ENCODE data around the gene BSG. TPM values are rescaled to one million over a fixed set of nuclear protein-coding genes. Genes with fewer than 3 reads are reported as not detected.

The BSG gene
- total RNA-seq, 1 experiment from 2014 or later = 758 TPM

- Mint-ChIP-seq H3K27ac (no peak overlapping the region), H3K4me1 (peaks cover 4% of the 10 kb centered on the region; the same call in 1 of the 2 replicates), H3K9me3 (no peaks in the 10 kb centered on the region), H3K4me3 (no peak overlapping the region), H3K36me3 (0 out of 2 replicates have a peak, but pooled peaks cover 2% of the 10 kb centered on the region), H3K27me3 (ENCODE audit: low read depth) (peaks cover 17% of the 10 kb centered on the region)
- DNase-seq (ENCODE audit: low spot score) = no peak
- ChIA-PET CTCF (interaction anchor here (0.6 to 5.3 kb wide), 7 partner anchors 10 to 156 kb away, joined by 3 to 32 read pairs (median 4); no protein-coding TSS in a partner anchor), POLR2A (interaction anchor here (0.7 kb wide), 1 partner anchor 29 kb away, joined by 9 read pairs; no protein-coding TSS in a partner anchor)
- no peak for ATAC-seq
- TF ChIP-seq, protein P1, sequence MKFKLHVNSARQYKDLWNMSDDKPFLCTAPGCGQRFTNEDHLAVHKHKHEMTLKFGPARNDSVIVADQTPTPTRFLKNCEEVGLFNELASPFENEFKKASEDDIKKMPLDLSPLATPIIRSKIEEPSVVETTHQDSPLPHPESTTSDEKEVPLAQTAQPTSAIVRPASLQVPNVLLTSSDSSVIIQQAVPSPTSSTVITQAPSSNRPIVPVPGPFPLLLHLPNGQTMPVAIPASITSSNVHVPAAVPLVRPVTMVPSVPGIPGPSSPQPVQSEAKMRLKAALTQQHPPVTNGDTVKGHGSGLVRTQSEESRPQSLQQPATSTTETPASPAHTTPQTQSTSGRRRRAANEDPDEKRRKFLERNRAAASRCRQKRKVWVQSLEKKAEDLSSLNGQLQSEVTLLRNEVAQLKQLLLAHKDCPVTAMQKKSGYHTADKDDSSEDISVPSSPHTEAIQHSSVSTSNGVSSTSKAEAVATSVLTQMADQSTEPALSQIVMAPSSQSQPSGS (CRISPR knock-in tag; IDR thresholded peaks at IDR 0.05; ENCODE audit: borderline replicate concordance, low read depth) = no peak
- no peak for TF ChIP-seq ELF4 (CRISPR knock-in tag; IDR thresholded peaks at IDR 0.05; ENCODE audit: low read depth)
- no peak for TF ChIP-seq ZNF423 (CRISPR knock-in tag; IDR thresholded peaks at IDR 0.05)
- TF ChIP-seq TEAD4 (CRISPR knock-in tag; IDR thresholded peaks at IDR 0.05) = no peak
- TF ChIP-seq ATF1 (CRISPR knock-in tag; IDR thresholded peaks at IDR 0.05) = no peak
Measured at GRCh38 chr19:585551-586110, 13.2 kb downstream of the BSG start.

GRCh38 chr19:588093-588740, 15.8 kb downstream of the BSG start:
- peak; percentile 60 for ATAC-seq
- peaks cover 4% of the 10 kb centered on the region; the same call in 1 of the 2 replicates for H3K4me1 Mint-ChIP-seq
- peak overlapping the region; percentile 16; the same call in 1 of the 2 replicates for H3K4me3 Mint-ChIP-seq
- peak; percentile 90 for DNase-seq (ENCODE audit: low spot score)
- no peak overlapping the region for H3K27ac Mint-ChIP-seq
- POLR2A ChIA-PET = no interaction called here
- no peaks in the 10 kb centered on the region for H3K36me3 Mint-ChIP-seq
- H3K27me3 Mint-ChIP-seq (ENCODE audit: low read depth) = peaks cover 36% of the 10 kb centered on the region
- CTCF ChIA-PET = interaction anchor here (0.9 to 1.5 kb wide), 5 partner anchors 12 to 82 kb away, joined by 3 to 5 read pairs (median 3); no protein-coding TSS in a partner anchor
- no peaks in the 10 kb centered on the region for H3K9me3 Mint-ChIP-seq
- no peak for TF ChIP-seq NFATC4 (CRISPR knock-in tag; IDR thresholded peaks at IDR 0.05)
- no peak for TF ChIP-seq ZNF263 (CRISPR knock-in tag; IDR thresholded peaks at IDR 0.05; ENCODE audit: low read depth)
- no peak for TF ChIP-seq SMAD4 (CRISPR knock-in tag; IDR thresholded peaks at IDR 0.05)
- TF ChIP-seq, protein P2, sequence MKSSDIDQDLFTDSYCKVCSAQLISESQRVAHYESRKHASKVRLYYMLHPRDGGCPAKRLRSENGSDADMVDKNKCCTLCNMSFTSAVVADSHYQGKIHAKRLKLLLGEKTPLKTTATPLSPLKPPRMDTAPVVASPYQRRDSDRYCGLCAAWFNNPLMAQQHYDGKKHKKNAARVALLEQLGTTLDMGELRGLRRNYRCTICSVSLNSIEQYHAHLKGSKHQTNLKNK (CRISPR knock-in tag; IDR thresholded peaks at IDR 0.05) = no peak
- TF ChIP-seq OVOL2 (CRISPR knock-in tag; IDR thresholded peaks at IDR 0.05; ENCODE audit: borderline replicate concordance) = no peak
- TF ChIP-seq, protein P3, sequence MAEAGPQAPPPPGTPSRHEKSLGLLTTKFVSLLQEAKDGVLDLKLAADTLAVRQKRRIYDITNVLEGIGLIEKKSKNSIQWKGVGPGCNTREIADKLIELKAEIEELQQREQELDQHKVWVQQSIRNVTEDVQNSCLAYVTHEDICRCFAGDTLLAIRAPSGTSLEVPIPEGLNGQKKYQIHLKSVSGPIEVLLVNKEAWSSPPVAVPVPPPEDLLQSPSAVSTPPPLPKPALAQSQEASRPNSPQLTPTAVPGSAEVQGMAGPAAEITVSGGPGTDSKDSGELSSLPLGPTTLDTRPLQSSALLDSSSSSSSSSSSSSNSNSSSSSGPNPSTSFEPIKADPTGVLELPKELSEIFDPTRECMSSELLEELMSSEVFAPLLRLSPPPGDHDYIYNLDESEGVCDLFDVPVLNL (CRISPR knock-in tag; IDR thresholded peaks at IDR 0.05; ENCODE audit: borderline replicate concordance, low read depth) = no peak
- no peak for TF ChIP-seq ZNF416 (CRISPR knock-in tag; IDR thresholded peaks at IDR 0.05)
- no peak for TF ChIP-seq AFF4 (CRISPR knock-in tag; IDR thresholded peaks at IDR 0.05; ENCODE audit: borderline replicate concordance)
- TF ChIP-seq ATF3 (CRISPR knock-in tag; conservative IDR thresholded peaks at IDR 0.05) = no peak
- TF ChIP-seq FOXP4 (CRISPR knock-in tag; IDR thresholded peaks at IDR 0.05) = no peak
- TF ChIP-seq, protein P4, sequence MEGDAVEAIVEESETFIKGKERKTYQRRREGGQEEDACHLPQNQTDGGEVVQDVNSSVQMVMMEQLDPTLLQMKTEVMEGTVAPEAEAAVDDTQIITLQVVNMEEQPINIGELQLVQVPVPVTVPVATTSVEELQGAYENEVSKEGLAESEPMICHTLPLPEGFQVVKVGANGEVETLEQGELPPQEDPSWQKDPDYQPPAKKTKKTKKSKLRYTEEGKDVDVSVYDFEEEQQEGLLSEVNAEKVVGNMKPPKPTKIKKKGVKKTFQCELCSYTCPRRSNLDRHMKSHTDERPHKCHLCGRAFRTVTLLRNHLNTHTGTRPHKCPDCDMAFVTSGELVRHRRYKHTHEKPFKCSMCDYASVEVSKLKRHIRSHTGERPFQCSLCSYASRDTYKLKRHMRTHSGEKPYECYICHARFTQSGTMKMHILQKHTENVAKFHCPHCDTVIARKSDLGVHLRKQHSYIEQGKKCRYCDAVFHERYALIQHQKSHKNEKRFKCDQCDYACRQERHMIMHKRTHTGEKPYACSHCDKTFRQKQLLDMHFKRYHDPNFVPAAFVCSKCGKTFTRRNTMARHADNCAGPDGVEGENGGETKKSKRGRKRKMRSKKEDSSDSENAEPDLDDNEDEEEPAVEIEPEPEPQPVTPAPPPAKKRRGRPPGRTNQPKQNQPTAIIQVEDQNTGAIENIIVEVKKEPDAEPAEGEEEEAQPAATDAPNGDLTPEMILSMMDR (IDR thresholded peaks at IDR 0.05) = 0 out of 2 replicates have a peak, but pooled peaks have one; percentile 25
- no peak for TF ChIP-seq ZNF281 (CRISPR knock-in tag; IDR thresholded peaks at IDR 0.05)

Data from WTC11 (cell line).